IMR-90 (cell line): ENCODE measurements around the gene GSDMA. TPM values are rescaled to one million over a fixed set of nuclear protein-coding genes. Genes with fewer than 3 reads are reported as not detected.

Experiments used
- ATAC-seq: fragments of 200-7000 bp; cut with Tn5 transposase; 2 replicates; pipeline ENCODE4 v1.9.1; 2020; ENCODE audit warnings: low read depth, mild to moderate bottlenecking, moderate library complexity
- BruUV-seq: library from RNA; stranded (reverse); fragments of 400-500 nt; replicated peaks from 2 replicates; lab custom pipeline; 2021; lab: Mats Ljungman, UMichigan
- CTCF ChIA-PET: fragments of 300-600 bp; formaldehyde crosslinking; extraction: SDS; loops from one replicate; lab custom pipeline; 2021; ENCODE audit warnings: antibody characterized with exemption; lab: Yijun Ruan, JAX
- POLR2A ChIA-PET: fragments of 300-600 bp; sonication (Branson Sonifier 250); formaldehyde crosslinking; loops from one replicate; lab custom pipeline; 2022; ENCODE audit warnings: antibody characterized with exemption; ENCODE audit not compliant: unreplicated experiment; lab: Charles Lee
- DNase-seq: peaks from one replicate; pipeline ENCODE4 v3.0.0; 2013
- H2AFZ ChIP-seq: replicated peaks from 2 replicates; pipeline ENCODE3; 2013; ENCODE audit warnings: low read length, mild to moderate bottlenecking; ENCODE audit not compliant: poor library complexity
- H2AK5ac ChIP-seq: 2 replicates; pipeline ENCODE4 v1.6.1; 2013; ENCODE audit warnings: low read depth, low read length, inconsistent platforms
- H2AK9ac ChIP-seq: replicated peaks from 2 replicates; pipeline ENCODE3; 2013; ENCODE audit warnings: mild to moderate bottlenecking, low read depth, low read length, moderate library complexity; ENCODE audit not compliant: poor library complexity
- H2BK120ac ChIP-seq: 2 replicates; pipeline ENCODE4 v1.6.1; 2013; ENCODE audit warnings: low read depth, low read length, inconsistent platforms
- H2BK15ac ChIP-seq: 3 replicates; pipeline ENCODE4 v1.6.1; 2013; ENCODE audit warnings: low read depth, low read length, inconsistent platforms
- H2BK20ac ChIP-seq: 2 replicates; pipeline ENCODE4 v1.6.1; 2013; ENCODE audit warnings: low read depth, mild to moderate bottlenecking, inconsistent platforms, low read length, moderate library complexity
- H2BK5ac ChIP-seq: 2 replicates; pipeline ENCODE4 v1.6.1; 2013; ENCODE audit warnings: mild to moderate bottlenecking, low read depth, low read length, inconsistent platforms; ENCODE audit not compliant: poor library complexity, severe bottlenecking
- H3K14ac ChIP-seq: replicated peaks from 2 replicates; pipeline ENCODE4 v1.6.1; 2013; ENCODE audit warnings: low read depth, low read length, inconsistent platforms
- H3K18ac ChIP-seq: 2 replicates; pipeline ENCODE4 v1.6.1; 2013; ENCODE audit warnings: low read depth, low read length, control low read depth
- H3K23ac ChIP-seq: 2 replicates; pipeline ENCODE4 v1.6.1; 2013; ENCODE audit warnings: low read depth, low read length, inconsistent platforms
- H3K27ac ChIP-seq: 2 replicates; pipeline ENCODE4 v1.5.1; 2013; ENCODE audit warnings: mild to moderate bottlenecking, control low read depth, low read length; ENCODE audit not compliant: insufficient read depth
- H3K27me3 ChIP-seq: 2 replicates; pipeline ENCODE4 v1.6.1; 2013; ENCODE audit warnings: low read length; ENCODE audit not compliant: control insufficient read depth, insufficient read depth
- H3K36me3 ChIP-seq: 2 replicates; pipeline ENCODE4 v1.6.1; 2013; ENCODE audit warnings: low read length, mixed read lengths; ENCODE audit not compliant: control insufficient read depth, insufficient read depth
- H3K4ac ChIP-seq: 2 replicates; pipeline ENCODE4 v1.6.1; 2013; ENCODE audit warnings: low read depth, low read length, inconsistent platforms
- H3K4me1 ChIP-seq: 2 replicates; pipeline ENCODE4 v1.6.1; 2013; ENCODE audit warnings: low read length, mixed read lengths; ENCODE audit not compliant: control insufficient read depth, insufficient read depth
- H3K4me2 ChIP-seq: 2 replicates; pipeline ENCODE4 v1.6.1; 2013; ENCODE audit warnings: low read depth, mild to moderate bottlenecking, control low read depth, low read length, moderate library complexity
- H3K4me3 ChIP-seq: 2 replicates; pipeline ENCODE4 v1.5.1; 2013; ENCODE audit warnings: low read depth, mild to moderate bottlenecking, control low read depth, low read length, moderate library complexity; ENCODE audit not compliant: insufficient read depth
- H3K56ac ChIP-seq: 2 replicates; pipeline ENCODE4 v1.6.1; 2013; ENCODE audit warnings: low read length, inconsistent platforms; ENCODE audit not compliant: insufficient read depth; ENCODE audit errors: extremely low read depth
- H3K79me1 ChIP-seq, 2 experiments: 2 replicates each; pipeline ENCODE4 v1.6.1; 2013; ENCODE audit warnings: low read length in 2 of 2, inconsistent platforms in 1 of 2, low read depth in 1 of 2
- H3K9ac ChIP-seq: 2 replicates; pipeline ENCODE4 v1.6.1; 2013; ENCODE audit warnings: low read depth, low read length, control low read depth
- H3K9me1 ChIP-seq: 2 replicates; pipeline ENCODE4 v1.6.1; 2013; ENCODE audit warnings: low read length, inconsistent platforms; ENCODE audit not compliant: insufficient read depth
- H3K9me3 ChIP-seq: 2 replicates; pipeline ENCODE4 v1.6.1; 2013; ENCODE audit warnings: low read length; ENCODE audit not compliant: control insufficient read depth, insufficient read depth
- H4K20me1 ChIP-seq: 2 replicates; pipeline ENCODE4 v1.6.1; 2013; ENCODE audit warnings: low read length, inconsistent platforms; ENCODE audit not compliant: insufficient read depth
- H4K5ac ChIP-seq: 2 replicates; pipeline ENCODE4 v1.6.1; 2013; ENCODE audit warnings: mild to moderate bottlenecking, low read depth, low read length, control low read depth
- H4K8ac ChIP-seq, 2 experiments: 2 replicates each; pipeline ENCODE4 v1.6.1; 2013; ENCODE audit warnings: low read depth in 2 of 2, low read length in 2 of 2, control low read depth in 1 of 2, inconsistent platforms in 1 of 2
- H4K91ac ChIP-seq: 2 replicates; pipeline ENCODE4 v1.6.1; 2013; ENCODE audit warnings: low read depth, low read length, inconsistent platforms; ENCODE audit not compliant: insufficient read depth
- CTCF ChIP-seq: conservative IDR thresholded peaks from 2 replicates; pipeline ENCODE4 v1.5.1; 2012; ENCODE audit warnings: mild to moderate bottlenecking, low read depth, low read length, improper control_type of control experiment
- FOS ChIP-seq: fragments of 150-350 bp; IDR thresholded peaks from 2 replicates; pipeline ENCODE4 v1.6.1; 2016; ENCODE audit warnings: low read depth, low read length
- MAFK ChIP-seq: IDR thresholded peaks from 2 replicates; pipeline ENCODE4 v1.6.1; 2012; ENCODE audit warnings: low read depth, low read length, improper control_type of control experiment
- MAZ ChIP-seq: IDR thresholded peaks from 2 replicates; pipeline ENCODE4 v1.6.1; 2012; ENCODE audit warnings: low read depth, mild to moderate bottlenecking, low read length, improper control_type of control experiment, moderate library complexity, borderline replicate concordance
- RFX5 ChIP-seq: IDR thresholded peaks from 2 replicates; pipeline ENCODE4 v1.8.0; 2012; ENCODE audit warnings: low read depth, mild to moderate bottlenecking, low read length, moderate library complexity
- WGBS, 2 experiments: methylation state at CpG; one replicate each; pipeline versions ENCODE4 v1.1.5 to v1.1.7; 2013; ENCODE audit warnings: missing lambda C conversion rate in 2 of 2; ENCODE audit not compliant: insufficient read length in 1 of 2; ENCODE audit errors: extremely low coverage in 2 of 2; 5-methylcytosine and 5-hydroxymethylcytosine counted together
- dilution Hi-C: fragments of 300-500 bp; cut with HindIII; formaldehyde crosslinking; loops from one replicate; pipeline ENCODE4 v1.14.3; 2018; ENCODE audit warnings: low sequenced_read_pairs; ENCODE audit not compliant: unreplicated experiment
- in situ Hi-C: fragments of 300-500 bp; cut with MboI; formaldehyde crosslinking; loops from 3 replicates; pipeline ENCODE4 v1.14.3; 2019; ENCODE audit warnings: low sequenced_read_pairs, inconsistent platforms, mixed read lengths
- intact Hi-C: fragments of 100-400 bp; cut with micrococcal nuclease; formaldehyde crosslinking; loops from 2 replicates; pipeline ENCODE4 v1.10.0; 2022
- polyA plus RNA-seq, 3 experiments: library from polyadenylated mRNA; depleted of rRNA; stranded (reverse); fragments of >200 nt; gene quantifications; 2 replicates each; pipeline ENCODE4 v1.2.3, GENCODE V29; 2012; ENCODE audit warnings: low replicate concordance in 1 of 3
- total RNA-seq: library from RNA; depleted of rRNA; stranded (reverse); fragments of >200 nt; gene quantifications from 2 replicates; pipeline ENCODE4 v1.2.3, GENCODE V29; 2012

The GSDMA gene
- total and polyA plus RNA-seq, 2 of the 4 experiments (the other 2 are of a cell fraction), result not detected

- POLR2A ChIA-PET, result no interaction called here
- Histone ChIP-seq H3K4ac (no peak overlapping the region), H3K79me1 (no peaks in the 10 kb centered on the region), H2BK5ac (no peak overlapping the region), H3K4me2 (no peak overlapping the region), H2BK120ac (no peak overlapping the region), H2BK15ac (no peak overlapping the region), H2AFZ (no peak overlapping the region), H3K4me1 (no peaks in the 10 kb centered on the region), H3K36me3 (no peaks in the 10 kb centered on the region), H3K9me1 (no peaks in the 10 kb centered on the region), H4K20me1 (no peaks in the 10 kb centered on the region), H4K8ac (no peak overlapping the region), H3K23ac (no peak overlapping the region), H3K27me3 (peaks cover 5% of the 10 kb centered on the region; the same call in 1 of the 2 replicates), H2BK20ac (no peak overlapping the region), H4K91ac (no peak overlapping the region), H3K56ac (no peak overlapping the region), H3K9ac (no peak overlapping the region), H3K14ac (no peak overlapping the region), H2AK5ac (no peak overlapping the region), H2AK9ac (no peak overlapping the region), H3K27ac (no peak overlapping the region), H3K18ac (no peak overlapping the region), H3K9me3 (no peaks in the 10 kb centered on the region), H3K4me3 (no peak overlapping the region), H4K5ac (no peak overlapping the region)
- no peak for TF ChIP-seq MAFK
- TF ChIP-seq RFX5, result no peak
- TF ChIP-seq CTCF, result no peak
- TF ChIP-seq FOS, result no peak
- no peak for TF ChIP-seq MAZ
- CTCF ChIA-PET, result interaction anchor here (0.8 kb wide), 1 partner anchor 9 kb away, joined by 4 read pairs; no protein-coding TSS in a partner anchor
- no peak for ATAC-seq
- dilution Hi-C loops (no loop called here), in situ Hi-C loops (no loop called here), intact Hi-C loops (no loop called here)
- DNase-seq, result no peak
- WGBS, 2 experiments, result no CpG with 5 or more reads among the region's 7 CpGs
- no TSS peak for BruUV-seq
Observed at GRCh38 chr17:40004712-40005111, 41.9 kb downstream of the GSDMA start.
